Fibroblast of villous mesenchyme (primary cell): Measurements from ENCODE around the gene CLTC. TPM values are rescaled to one million over a fixed set of nuclear protein-coding genes. Genes with fewer than 3 reads are reported as not detected.

Experiments
- DNase-seq: peaks from one replicate; pipeline ENCODE4 v3.0.0-alpha.2; 2010; ENCODE audit warnings: low read depth
- H3K4me3 ChIP-seq: 2 replicates; pipeline ENCODE4 v1.5.1; 2011; ENCODE audit warnings: low read depth, mild to moderate bottlenecking, low read length
- CTCF ChIP-seq: IDR thresholded peaks from 2 replicates; pipeline ENCODE4 v1.5.1; 2012; ENCODE audit warnings: low read depth, mild to moderate bottlenecking, low read length; ENCODE audit not compliant: insufficient read depth
- total RNA-seq: library from RNA; depleted of rRNA; stranded (reverse); fragments of >200 nt; gene quantifications from 2 replicates; pipeline ENCODE4 v1.2.3, GENCODE V29; 2012

CLTC gene
- total RNA-seq, 1 donor: 613 TPM

- DNase-seq: no peak
- H3K4me3 ChIP-seq: no peak overlapping the region
- no peak for TF ChIP-seq CTCF
Observed at GRCh38 chr17:59676716-59677115, 57.0 kb downstream of the CLTC start.

- H3K4me3 ChIP-seq: no peak overlapping the region
- TF ChIP-seq CTCF: no peak
- no peak for DNase-seq
Observed at GRCh38 chr17:59678918-59679317, 59.2 kb downstream of the CLTC start.

- DNase-seq: no peak
- H3K4me3 ChIP-seq: no peak overlapping the region
- TF ChIP-seq CTCF: no peak
Observed at GRCh38 chr17:59680314-59680713, 60.6 kb downstream of the CLTC start.

GRCh38 chr17:59683283-59683682 is 63.6 kb downstream of the CLTC start:
- DNase-seq: no peak
- no peak overlapping the region for H3K4me3 ChIP-seq
- TF ChIP-seq CTCF: no peak

- H3K4me3 ChIP-seq: no peak overlapping the region
- no peak for TF ChIP-seq CTCF
- DNase-seq: no peak
Observed at GRCh38 chr17:59684967-59685366, 65.3 kb downstream of the CLTC start.

GRCh38 chr17:59688008-59688407 is 68.3 kb downstream of the CLTC start:
- H3K4me3 ChIP-seq: no peak overlapping the region
- no peak for DNase-seq
- TF ChIP-seq CTCF: no peak

GRCh38 chr17:59688496-59688895 is 68.8 kb downstream of the CLTC start:
- no peak overlapping the region for H3K4me3 ChIP-seq
- DNase-seq: no peak
- TF ChIP-seq CTCF: no peak
